ENCODE data around the gene CDK5. TPM values are rescaled to one million over a fixed set of nuclear protein-coding genes. Genes with fewer than 3 reads are reported as not detected.

The CDK5 gene
- total RNA-seq, 1 experiment from 2014 or later, result 12.2 TPM

- TF ChIP-seq, protein P1, sequence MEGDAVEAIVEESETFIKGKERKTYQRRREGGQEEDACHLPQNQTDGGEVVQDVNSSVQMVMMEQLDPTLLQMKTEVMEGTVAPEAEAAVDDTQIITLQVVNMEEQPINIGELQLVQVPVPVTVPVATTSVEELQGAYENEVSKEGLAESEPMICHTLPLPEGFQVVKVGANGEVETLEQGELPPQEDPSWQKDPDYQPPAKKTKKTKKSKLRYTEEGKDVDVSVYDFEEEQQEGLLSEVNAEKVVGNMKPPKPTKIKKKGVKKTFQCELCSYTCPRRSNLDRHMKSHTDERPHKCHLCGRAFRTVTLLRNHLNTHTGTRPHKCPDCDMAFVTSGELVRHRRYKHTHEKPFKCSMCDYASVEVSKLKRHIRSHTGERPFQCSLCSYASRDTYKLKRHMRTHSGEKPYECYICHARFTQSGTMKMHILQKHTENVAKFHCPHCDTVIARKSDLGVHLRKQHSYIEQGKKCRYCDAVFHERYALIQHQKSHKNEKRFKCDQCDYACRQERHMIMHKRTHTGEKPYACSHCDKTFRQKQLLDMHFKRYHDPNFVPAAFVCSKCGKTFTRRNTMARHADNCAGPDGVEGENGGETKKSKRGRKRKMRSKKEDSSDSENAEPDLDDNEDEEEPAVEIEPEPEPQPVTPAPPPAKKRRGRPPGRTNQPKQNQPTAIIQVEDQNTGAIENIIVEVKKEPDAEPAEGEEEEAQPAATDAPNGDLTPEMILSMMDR (IDR thresholded peaks at IDR 0.05; ENCODE audit: unreplicated experiment), result no peak
- no TSS peak for BruUV-seq (replicated peaks)
- Mint-ChIP-seq H3K27ac (ENCODE audit: low read depth, unreplicated experiment) (no peak overlapping the region), H3K9me3 (ENCODE audit: unreplicated experiment) (no peaks in the 10 kb centered on the region), H3K27me3 (ENCODE audit: insufficient read depth, unreplicated experiment) (peaks cover 23% of the 10 kb centered on the region), H3K4me1 (ENCODE audit: insufficient read depth, unreplicated experiment) (peaks cover 21% of the 10 kb centered on the region), H3K36me3 (ENCODE audit: insufficient read depth, unreplicated experiment) (no peaks in the 10 kb centered on the region), H3K4me3 (ENCODE audit: unreplicated experiment) (no peak overlapping the region)
- no peak for DNase-seq (ENCODE audit: unreplicated experiment)
- ChIA-PET POLR2A (interaction anchor here (0.8 kb wide), 1 partner anchor 12 kb away, joined by 5 read pairs; the partner anchor contains the start of gene ABCB8), CTCF (interaction anchor here (0.6 to 2.0 kb wide), 8 partner anchors 77 to 253 kb away, joined by 3 to 6 read pairs (median 4); no protein-coding TSS in a partner anchor)
- intact Hi-C loops (cut with micrococcal nuclease), result loop anchor here (5.0 kb wide), 1 partner anchor 49 kb away; no protein-coding TSS in a partner anchor
Observed at GRCh38 chr7:151016505-151016904, 41.2 kb downstream of the CDK5 start.

- ChIA-PET CTCF (interaction anchor here (0.7 to 2.0 kb wide), 4 partner anchors 95 to 253 kb away, joined by 3 to 6 read pairs (median 4); no protein-coding TSS in a partner anchor), POLR2A (interaction anchor here (0.8 kb wide), 1 partner anchor 13 kb away, joined by 5 read pairs; the partner anchor contains the start of gene ABCB8)
- BruUV-seq (replicated peaks), result no TSS peak
- TF ChIP-seq, protein P1 (IDR thresholded peaks at IDR 0.05; ENCODE audit: unreplicated experiment), result no peak
- no peak for DNase-seq (ENCODE audit: unreplicated experiment)
- Mint-ChIP-seq H3K36me3 (ENCODE audit: insufficient read depth, unreplicated experiment) (no peaks in the 10 kb centered on the region), H3K27ac (ENCODE audit: low read depth, unreplicated experiment) (no peak overlapping the region), H3K27me3 (ENCODE audit: insufficient read depth, unreplicated experiment) (peaks cover 23% of the 10 kb centered on the region), H3K4me3 (ENCODE audit: unreplicated experiment) (no peak overlapping the region), H3K9me3 (ENCODE audit: unreplicated experiment) (no peaks in the 10 kb centered on the region), H3K4me1 (ENCODE audit: insufficient read depth, unreplicated experiment) (peaks cover 21% of the 10 kb centered on the region)
- intact Hi-C loops (cut with micrococcal nuclease), result loop anchor here (5.0 kb wide), 1 partner anchor 49 kb away; no protein-coding TSS in a partner anchor
Observed at GRCh38 chr7:151015967-151016366, 41.7 kb downstream of the CDK5 start.

DNA sequence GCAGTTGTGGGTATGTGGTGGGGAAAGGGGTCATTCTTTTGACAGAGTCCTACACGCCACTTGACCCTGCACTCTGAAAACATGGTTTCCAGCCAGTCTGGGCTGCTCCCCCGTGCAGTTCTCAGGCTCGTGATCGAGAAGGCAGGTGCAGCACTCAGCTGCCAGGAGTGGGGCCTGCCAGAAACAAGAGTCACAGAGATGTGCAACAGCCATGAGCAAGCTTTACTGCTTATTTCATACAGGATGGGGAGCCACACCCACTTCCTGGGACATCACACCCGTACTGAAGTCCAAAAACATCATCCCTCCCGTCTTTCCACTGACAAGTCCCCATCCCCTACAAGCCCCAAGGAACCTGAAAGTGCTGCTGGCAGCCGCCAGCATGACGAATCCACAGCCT lies 42.7 kb downstream of the CDK5 start:
- CTCF ChIA-PET, result interaction anchor here (0.6 to 1.9 kb wide), 4 partner anchors 13 to 117 kb away, joined by 3 to 8 read pairs (median 3); no protein-coding TSS in a partner anchor
- POLR2A ChIA-PET, result no interaction called here
- Mint-ChIP-seq H3K27me3 (ENCODE audit: insufficient read depth, unreplicated experiment) (peaks cover 22% of the 10 kb centered on the region), H3K4me1 (ENCODE audit: insufficient read depth, unreplicated experiment) (peaks cover 21% of the 10 kb centered on the region), H3K36me3 (ENCODE audit: insufficient read depth, unreplicated experiment) (no peaks in the 10 kb centered on the region), H3K27ac (ENCODE audit: low read depth, unreplicated experiment) (no peak overlapping the region), H3K9me3 (ENCODE audit: unreplicated experiment) (no peaks in the 10 kb centered on the region), H3K4me3 (ENCODE audit: unreplicated experiment) (no peak overlapping the region)
- intact Hi-C loops (cut with micrococcal nuclease), result loop anchor here (5.0 kb wide), 1 partner anchor 48 kb away; no protein-coding TSS in a partner anchor
- TF ChIP-seq, protein P1 (IDR thresholded peaks at IDR 0.05; ENCODE audit: unreplicated experiment), result no peak
- BruUV-seq (replicated peaks), result no TSS peak
- peak; percentile 35 for DNase-seq (ENCODE audit: unreplicated experiment)

GRCh38 chr7:151013733-151014497 lies 43.8 kb downstream of the CDK5 start:
- ChIA-PET CTCF (interaction anchor here (0.5 to 1.9 kb wide), 4 partner anchors 16 to 1634 kb away, joined by 3 to 8 read pairs (median 4); no protein-coding TSS in a partner anchor), POLR2A (no interaction called here)
- no peak for DNase-seq (ENCODE audit: unreplicated experiment)
- intact Hi-C loops (cut with micrococcal nuclease), result no loop called here
- no peaks in the 10 kb centered on the region for H3K36me3 Mint-ChIP-seq (ENCODE audit: insufficient read depth, unreplicated experiment)
- H3K4me3 Mint-ChIP-seq (ENCODE audit: unreplicated experiment), result no peak overlapping the region
- TF ChIP-seq, protein P1 (IDR thresholded peaks at IDR 0.05; ENCODE audit: unreplicated experiment), result no peak
- BruUV-seq (replicated peaks), result no TSS peak
- H3K4me1 Mint-ChIP-seq (ENCODE audit: insufficient read depth, unreplicated experiment), result peaks cover 21% of the 10 kb centered on the region
- peaks cover 12% of the 10 kb centered on the region for H3K27me3 Mint-ChIP-seq (ENCODE audit: insufficient read depth, unreplicated experiment)
- H3K9me3 Mint-ChIP-seq (ENCODE audit: unreplicated experiment), result no peaks in the 10 kb centered on the region
- H3K27ac Mint-ChIP-seq (ENCODE audit: low read depth, unreplicated experiment), result no peak overlapping the region

Data from MCF 10A (cell line).